Measurements from ENCODE around the gene BFAR.
"Not testable (repeated sequence)": the region's sequence is repeated elsewhere in the genome, so short reads cannot be mapped to it uniquely, and the experiment has no call there.

The BFAR gene

DNA sequence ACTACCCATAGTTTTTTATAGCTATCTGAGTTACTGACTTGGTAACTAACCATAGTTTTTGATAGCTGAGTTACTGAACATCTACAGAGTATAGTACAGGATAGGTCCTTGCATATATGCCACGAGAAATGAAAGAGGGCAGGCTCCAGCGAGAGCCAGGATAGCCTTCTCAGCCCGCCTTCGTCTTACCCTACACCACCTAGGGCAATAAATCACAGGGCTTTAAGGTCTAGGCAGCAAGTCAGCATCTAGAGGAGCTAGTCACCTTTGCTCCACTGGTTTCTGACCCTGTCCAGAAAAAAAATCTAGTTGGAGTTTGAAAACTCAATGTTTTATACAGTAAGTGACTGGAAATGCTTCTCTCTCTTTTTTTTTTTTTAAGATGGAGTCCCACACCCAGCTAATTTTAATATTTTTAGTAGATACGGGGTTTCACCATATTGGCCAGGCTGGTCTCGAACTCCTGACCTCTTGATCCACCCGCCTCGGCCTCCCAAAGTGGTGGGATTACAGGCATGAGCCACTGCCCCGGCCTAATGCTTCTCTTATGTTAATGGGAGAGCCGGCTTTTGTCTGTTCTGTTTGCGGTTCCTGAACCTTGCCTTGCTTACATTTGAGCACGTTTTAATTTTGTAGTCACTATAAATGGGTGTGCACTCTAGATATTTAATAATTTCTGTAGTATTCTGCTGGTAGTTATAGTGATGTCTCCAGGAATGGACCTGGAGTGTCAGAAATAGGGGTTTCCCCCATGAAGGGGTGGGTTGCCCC, 2.8 kb downstream of the BFAR start:
- no peak overlapping the region for H3K4me3 ChIP-seq (ENCODE audit: low read depth, low read length)
- DNase-seq (ENCODE audit: low read depth) = no peak
- TF ChIP-seq, protein P1, sequence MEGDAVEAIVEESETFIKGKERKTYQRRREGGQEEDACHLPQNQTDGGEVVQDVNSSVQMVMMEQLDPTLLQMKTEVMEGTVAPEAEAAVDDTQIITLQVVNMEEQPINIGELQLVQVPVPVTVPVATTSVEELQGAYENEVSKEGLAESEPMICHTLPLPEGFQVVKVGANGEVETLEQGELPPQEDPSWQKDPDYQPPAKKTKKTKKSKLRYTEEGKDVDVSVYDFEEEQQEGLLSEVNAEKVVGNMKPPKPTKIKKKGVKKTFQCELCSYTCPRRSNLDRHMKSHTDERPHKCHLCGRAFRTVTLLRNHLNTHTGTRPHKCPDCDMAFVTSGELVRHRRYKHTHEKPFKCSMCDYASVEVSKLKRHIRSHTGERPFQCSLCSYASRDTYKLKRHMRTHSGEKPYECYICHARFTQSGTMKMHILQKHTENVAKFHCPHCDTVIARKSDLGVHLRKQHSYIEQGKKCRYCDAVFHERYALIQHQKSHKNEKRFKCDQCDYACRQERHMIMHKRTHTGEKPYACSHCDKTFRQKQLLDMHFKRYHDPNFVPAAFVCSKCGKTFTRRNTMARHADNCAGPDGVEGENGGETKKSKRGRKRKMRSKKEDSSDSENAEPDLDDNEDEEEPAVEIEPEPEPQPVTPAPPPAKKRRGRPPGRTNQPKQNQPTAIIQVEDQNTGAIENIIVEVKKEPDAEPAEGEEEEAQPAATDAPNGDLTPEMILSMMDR (IDR thresholded peaks at IDR 0.05; ENCODE audit: insufficient read depth, low read depth, low read length, missing control alignments) = no peak

DNA sequence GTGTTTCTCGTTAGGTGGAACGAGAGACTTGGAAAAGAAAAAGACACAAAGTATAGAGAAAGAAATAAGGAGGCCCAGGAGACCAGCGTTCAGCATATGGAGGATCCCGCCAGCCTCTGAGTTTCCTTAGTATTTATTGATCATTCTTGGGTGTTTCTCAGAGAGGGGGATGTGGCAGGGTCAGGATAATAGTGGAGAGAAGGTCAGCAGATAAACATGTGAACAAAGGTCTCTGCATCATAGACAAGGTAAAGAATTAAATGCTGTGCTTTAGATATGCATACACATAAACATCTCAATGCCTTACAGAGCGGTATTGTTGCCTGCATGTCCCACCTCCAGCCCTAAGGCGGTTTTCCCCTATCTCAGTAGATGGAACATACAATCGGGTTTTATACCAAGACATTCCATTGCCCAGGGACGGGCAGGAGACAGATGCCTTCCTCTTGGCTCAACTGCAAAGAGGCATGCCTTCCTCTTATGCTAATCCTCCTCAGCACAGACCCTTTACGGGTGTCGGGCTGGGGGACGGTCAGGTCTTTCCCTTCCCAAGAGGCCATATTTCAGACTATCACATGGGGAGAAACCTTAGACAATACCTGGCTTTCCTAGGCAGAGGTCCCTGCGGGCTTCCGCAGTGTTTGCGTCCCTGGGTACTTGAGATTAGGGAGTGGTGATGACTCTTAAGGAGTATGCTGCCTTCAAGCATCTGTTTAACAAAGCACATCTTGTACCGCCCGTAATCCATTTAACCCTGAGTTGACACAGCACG, 3.6 kb downstream of the BFAR start:
- not testable (repeated sequence) for DNase-seq (ENCODE audit: low read depth); H3K4me3 ChIP-seq (ENCODE audit: low read depth, low read length)

DNA sequence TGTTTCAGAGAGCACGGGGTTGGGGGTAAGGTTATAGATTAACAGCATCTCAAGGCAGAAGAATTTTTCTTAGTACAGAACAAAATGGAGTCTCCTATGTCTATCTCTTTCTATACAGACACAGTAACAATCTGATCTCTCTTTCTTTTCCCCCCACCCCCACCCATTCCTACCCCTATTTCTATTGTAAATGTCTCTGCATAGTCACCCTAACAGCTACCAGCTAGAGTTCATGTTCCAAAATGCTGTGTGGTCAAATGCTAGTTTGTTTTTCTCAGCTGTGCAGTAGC, 4.1 kb downstream of the BFAR start:
- not testable (repeated sequence) for DNase-seq (ENCODE audit: low read depth); H3K4me3 ChIP-seq (ENCODE audit: low read depth, low read length)

DNA sequence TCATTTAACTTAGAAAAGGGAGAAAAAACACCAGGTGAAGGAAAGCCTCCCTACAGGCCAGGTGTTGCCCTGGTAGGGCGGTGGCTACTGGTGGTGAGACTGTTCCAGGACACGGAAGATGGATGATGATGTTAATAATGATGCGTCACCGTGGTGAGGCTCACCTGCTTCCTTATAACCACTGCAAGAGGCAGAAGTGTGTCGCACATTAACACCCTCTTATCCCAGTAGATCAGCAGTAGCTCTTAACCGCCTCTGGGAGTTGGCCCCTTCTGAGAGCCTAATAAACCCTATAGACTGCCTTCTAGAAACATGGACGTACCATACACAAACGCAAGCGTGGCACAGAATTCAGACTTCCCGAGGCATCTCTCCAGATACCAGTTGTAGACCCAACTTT, 7.8 kb downstream of the BFAR start:
- no peak for DNase-seq (ENCODE audit: low read depth)
- TF ChIP-seq, protein P1 (IDR thresholded peaks at IDR 0.05; ENCODE audit: insufficient read depth, low read depth, low read length, missing control alignments) = no peak

DNA sequence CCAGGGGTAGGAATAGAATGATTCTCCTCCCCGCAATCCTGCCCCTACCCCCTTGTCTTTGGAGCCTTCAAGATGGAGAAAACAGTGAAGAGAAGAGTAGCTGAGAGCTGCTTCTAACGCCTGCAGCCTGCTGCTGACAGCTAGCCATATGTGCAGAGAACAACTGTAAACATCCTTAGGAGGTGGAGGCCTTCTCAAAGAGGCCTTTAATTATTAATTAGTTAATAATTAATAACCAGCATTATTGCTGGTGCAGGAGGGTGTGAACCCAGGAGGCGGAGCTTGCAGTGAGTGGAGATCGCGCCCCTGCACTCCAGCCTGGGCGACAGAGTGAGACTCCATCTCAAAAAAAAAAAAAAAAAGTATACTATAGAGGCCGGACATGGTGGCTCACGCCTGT, 8.5 kb downstream of the BFAR start:
- H3K4me3 ChIP-seq (ENCODE audit: low read depth, low read length) = no peak overlapping the region
- DNase-seq (ENCODE audit: low read depth) = no peak
- TF ChIP-seq, protein P1 (IDR thresholded peaks at IDR 0.05; ENCODE audit: insufficient read depth, low read depth, low read length, missing control alignments) = no peak

More for the DNA sequence above, 7.8 kb downstream of the BFAR start:
- H3K4me3 ChIP-seq (ENCODE audit: low read depth, low read length) = no peak overlapping the region

DNA sequence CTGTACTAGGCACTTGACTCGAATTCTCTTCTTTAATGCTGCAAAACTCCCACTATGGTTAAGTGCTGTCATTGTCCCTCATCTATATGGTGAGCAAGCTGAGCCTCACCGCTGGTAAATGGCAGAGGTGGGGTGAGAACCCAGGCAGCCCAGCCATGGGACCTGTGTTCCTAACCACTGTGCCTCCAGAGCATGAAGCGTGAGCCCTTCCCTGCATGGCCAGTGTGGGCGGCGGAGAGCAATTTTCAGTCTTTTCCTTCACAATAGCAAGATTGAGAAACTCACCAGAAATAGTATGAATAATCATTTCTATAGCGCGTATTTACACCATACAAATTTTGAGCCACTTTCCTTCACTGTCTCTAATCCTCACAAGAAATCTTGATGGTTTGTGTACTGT, 9.2 kb downstream of the BFAR start:
- TF ChIP-seq, protein P1 (IDR thresholded peaks at IDR 0.05; ENCODE audit: insufficient read depth, low read depth, low read length, missing control alignments) = no peak
- H3K4me3 ChIP-seq (ENCODE audit: low read depth, low read length) = no peak overlapping the region
- peak; percentile 37 for DNase-seq (ENCODE audit: low read depth)

DNA sequence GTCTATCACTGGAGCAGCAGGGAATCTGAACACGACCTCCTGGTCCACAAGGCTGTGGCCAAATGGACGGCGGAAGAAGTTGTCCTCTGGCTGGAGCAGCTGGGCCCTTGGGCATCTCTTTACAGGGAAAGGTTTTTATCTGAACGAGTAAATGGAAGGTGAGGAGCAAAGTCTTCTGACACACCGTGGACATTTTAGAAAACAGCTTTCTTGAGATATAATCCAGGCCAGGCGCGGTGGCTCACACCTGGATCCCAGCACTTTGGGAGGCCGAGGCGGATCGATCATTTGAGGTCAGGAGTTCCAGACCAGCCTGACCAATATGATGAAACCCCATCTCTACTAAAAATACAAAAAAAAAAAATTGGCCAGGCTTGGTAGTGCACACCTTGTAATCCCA, 17.1 kb downstream of the BFAR start:
- no peak overlapping the region for H3K4me3 ChIP-seq (ENCODE audit: low read depth, low read length)
- TF ChIP-seq, protein P1 (IDR thresholded peaks at IDR 0.05; ENCODE audit: insufficient read depth, low read depth, low read length, missing control alignments) = no peak

DNA sequence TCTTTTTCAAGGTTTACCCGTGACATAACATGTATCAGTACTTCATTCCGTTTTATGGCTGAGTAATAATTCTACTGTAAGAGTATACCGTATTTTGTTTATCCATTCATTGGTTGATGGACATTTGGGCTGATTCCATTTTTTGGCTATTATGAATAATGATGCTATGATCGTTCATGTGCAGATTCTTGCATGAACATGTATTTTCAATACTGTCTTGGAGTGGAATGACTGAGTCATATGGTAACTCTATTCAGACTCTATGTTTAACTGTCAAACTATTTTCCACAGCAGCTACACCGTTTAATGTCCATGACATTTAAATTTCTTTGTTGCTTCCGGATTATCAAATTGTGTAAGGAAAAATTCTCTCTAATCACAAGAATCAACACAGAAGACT, 17.9 kb downstream of the BFAR start:
- H3K4me3 ChIP-seq (ENCODE audit: low read depth, low read length) = no peak overlapping the region
- DNase-seq (ENCODE audit: low read depth) = no peak

More for the DNA sequence above, 17.1 kb downstream of the BFAR start:
- DNase-seq (ENCODE audit: low read depth) = no peak

More for the DNA sequence above, 17.9 kb downstream of the BFAR start:
- TF ChIP-seq, protein P1 (IDR thresholded peaks at IDR 0.05; ENCODE audit: insufficient read depth, low read depth, low read length, missing control alignments) = no peak

Measured in GM12865 (cell line).